ENCODE measurements around the gene ZNF684.

GRCh38 chr1:40563266-40563665 lies 31.8 kb downstream of the ZNF684 start:
- TF ChIP-seq CTCF (IDR thresholded peaks at IDR 0.05) (no peak), POLR2A (IDR thresholded peaks at IDR 0.05) (no peak)
